GM18505 (cell line): ENCODE data around the gene C16orf92.

Experiments used
- ATAC-seq: cut with Tn5 transposase; IDR thresholded peaks from one replicate; pipeline ENCODE4 v1.9.1; 2021; ENCODE audit not compliant: unreplicated experiment
- POLR2A ChIP-seq: IDR thresholded peaks from 4 replicates; pipeline ENCODE4 v1.6.1; 2011; ENCODE audit warnings: borderline replicate concordance; ENCODE audit not compliant: insufficient read depth, insufficient read length; ENCODE audit errors: extremely low read depth

Gene C16orf92

GRCh38 chr16:30070490-30070889 is 47.5 kb downstream of the C16orf92 start:
- no peak for TF ChIP-seq POLR2A
- no peak for ATAC-seq
